Activated T-cell treated with anti-CD3 and anti-CD28 coated beads for 48 hours (primary cell): Measurements from ENCODE around the gene DNAH8.

ENCODE experiments used
- DNase-seq: peaks from one replicate; pipeline ENCODE4 v3.0.0-alpha.2; 2020; ENCODE audit warnings: low read depth

Gene DNAH8

DNA sequence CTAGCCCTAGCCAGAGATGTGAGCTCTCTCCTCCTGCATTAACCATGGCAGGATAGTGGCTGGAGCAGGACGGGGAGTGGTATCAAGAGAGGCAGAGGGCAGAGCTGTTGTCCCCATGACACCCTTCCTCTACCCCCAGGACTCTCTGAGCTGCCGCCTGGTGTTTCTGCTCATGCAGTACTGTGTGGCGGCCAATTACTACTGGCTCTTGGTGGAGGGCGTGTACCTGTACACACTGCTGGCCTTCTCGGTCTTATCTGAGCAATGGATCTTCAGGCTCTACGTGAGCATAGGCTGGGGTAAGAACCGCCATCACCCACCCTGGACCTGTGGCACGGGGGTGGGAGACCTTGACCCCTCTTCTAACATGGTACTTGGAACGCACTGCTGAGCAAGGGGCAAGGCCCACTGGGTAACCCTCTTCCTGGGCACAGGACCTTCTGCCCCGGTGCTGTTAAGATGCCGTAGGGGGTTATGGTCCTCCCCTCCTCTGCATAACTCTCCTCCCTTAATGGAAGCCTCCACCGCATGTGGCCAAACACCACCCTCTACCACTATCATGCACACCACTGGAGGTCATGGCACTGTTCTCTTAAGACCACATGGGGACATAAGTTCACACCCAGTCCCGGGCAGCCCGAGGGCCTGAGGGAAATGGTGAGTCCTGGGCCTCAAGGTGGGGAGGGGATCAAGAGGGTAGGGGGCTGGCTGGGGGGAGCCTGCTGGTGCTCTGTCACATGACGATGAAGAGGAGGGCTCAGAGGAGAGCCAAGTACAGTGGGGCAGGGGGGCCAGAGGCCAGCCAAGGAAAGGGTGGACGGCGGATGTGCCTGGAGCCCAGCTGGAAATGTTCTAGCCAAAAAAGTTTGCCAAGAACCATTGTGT is 358.6 kb downstream of the DNAH8 start:
- no peak for DNase-seq

DNA sequence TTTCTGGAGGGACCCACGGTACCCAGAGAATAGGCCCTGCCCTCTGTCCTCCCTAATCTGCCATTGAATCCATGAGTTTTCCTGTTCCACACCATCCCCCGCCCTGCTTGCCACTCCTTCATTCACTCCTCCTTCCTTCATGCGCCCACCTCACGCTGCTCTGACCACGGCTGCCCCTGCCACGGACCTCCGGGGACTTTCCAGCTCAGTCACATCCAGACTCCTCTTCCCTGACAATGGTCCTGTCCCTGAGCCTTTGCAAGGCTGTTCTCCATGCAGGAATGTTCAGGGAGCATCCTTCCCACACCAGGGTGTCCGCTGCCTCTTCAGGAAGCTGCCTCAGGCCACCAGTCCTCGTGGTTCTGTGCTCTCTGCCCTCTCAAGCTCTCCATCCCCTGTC is 359.4 kb downstream of the DNAH8 start:
- DNase-seq, result no peak

DNA sequence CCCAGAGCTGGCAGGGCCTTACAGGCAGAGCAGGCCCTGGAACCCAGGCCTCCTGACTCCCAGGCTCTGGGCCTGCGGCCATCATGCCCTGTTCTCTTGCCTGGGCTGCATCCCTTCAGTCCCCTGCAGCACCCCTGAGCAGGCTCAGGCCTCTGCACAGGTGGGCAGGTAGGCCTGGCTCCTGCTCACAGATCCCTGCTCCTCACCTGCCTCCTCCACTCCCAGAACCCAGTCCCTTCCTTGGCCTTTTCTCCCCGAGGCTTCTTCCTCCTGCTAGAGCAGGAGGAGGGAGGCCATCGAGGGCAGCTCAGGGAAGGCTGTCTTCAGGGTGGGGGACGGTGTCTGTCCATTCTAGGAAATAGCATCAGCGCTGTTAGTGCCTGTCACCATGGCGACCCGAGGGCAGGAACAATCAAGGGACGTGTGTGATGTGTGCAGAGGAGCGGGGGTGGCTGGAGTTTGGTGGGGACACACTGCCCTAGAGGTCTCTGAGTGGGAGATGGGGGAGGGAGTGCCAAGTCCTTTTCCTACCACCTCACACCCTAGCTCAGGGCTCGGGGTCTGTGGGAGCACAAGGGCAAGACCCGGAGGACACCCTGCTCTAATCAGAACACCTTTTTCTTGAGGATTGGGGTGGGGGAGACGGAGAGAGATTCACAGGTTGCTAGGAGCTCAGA is 360.0 kb downstream of the DNAH8 start:
- no peak for DNase-seq

DNA sequence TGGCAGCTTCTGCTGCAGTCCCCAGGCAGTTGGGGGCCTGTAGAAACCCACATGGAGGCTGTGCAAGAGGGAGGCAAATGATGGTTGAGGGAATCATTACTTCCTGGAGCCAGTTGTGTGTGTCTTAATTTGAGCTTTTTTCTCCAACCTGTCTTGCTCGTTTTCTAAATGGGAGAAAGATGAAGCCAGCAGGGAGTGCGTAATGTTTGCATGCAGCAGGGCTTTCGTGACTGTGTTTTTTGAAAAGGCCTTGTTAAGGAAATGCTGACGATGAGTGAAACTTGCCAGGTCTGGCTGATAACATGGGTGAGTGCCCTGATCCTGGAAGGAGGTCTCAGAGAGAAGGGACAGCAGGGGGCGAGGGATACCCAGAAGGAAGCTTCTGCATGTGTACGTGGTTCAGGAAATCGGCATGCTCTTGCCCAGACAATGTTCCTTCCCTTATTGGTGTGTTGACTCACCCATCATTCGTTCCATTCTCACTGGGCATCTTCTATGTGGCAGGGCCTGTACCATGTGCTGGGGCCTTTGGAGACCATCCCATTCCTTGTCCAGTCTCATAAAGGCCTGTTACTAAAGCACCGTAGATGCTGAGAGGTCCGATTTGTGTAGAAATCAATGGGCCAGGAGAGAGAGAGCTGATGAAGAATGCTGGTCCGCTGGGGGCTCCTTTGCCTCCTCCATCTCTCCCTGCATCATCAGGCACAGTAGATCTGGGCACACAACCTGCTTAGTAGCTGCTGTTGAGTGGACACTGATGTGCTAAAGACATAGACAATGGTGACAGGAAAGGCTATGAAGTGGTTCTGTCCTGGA is 360.9 kb downstream of the DNAH8 start:
- DNase-seq, result no peak

DNA sequence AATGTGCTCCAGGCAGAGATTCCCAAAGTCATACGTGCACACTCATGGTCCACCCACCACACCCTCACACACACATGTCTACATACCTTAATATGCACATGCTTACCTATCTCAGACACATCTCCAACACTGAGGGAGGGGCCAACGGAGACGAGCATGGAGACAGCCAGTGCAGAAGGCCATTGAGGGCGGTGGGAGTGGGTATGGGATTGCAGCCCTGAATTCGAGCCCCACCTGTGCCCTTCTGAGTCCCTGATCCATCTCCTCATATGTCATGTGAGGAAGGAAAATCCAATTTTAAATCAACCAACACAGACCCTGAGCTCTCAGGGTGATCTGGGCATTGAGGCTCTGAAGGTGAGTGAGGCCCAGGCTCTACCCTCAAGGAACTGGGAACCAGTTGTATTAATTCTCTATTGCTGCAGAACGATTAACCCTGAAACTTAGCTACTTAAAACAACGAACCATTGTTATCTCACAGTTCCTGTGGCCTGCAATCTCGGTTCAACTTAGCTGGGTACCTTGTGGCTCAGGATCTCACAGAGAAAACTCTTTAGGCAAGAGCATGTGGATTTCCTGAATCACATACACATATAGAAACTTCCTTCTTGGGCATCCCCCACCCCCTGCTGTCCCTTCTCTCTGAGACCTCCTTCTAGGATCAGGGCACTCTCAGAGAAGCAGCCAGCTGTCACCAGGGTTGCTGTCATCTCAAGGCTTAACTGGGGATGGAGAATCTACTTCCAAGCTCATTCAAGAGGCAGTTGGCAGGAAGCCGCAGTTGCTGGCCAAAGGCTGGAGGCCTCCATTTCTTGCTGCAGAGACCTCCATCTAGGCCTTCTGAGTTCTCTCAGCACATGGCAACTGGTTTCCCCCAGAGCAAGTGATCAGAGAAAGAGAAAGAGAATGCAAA is 361.8 kb downstream of the DNAH8 start:
- no peak for DNase-seq

DNA sequence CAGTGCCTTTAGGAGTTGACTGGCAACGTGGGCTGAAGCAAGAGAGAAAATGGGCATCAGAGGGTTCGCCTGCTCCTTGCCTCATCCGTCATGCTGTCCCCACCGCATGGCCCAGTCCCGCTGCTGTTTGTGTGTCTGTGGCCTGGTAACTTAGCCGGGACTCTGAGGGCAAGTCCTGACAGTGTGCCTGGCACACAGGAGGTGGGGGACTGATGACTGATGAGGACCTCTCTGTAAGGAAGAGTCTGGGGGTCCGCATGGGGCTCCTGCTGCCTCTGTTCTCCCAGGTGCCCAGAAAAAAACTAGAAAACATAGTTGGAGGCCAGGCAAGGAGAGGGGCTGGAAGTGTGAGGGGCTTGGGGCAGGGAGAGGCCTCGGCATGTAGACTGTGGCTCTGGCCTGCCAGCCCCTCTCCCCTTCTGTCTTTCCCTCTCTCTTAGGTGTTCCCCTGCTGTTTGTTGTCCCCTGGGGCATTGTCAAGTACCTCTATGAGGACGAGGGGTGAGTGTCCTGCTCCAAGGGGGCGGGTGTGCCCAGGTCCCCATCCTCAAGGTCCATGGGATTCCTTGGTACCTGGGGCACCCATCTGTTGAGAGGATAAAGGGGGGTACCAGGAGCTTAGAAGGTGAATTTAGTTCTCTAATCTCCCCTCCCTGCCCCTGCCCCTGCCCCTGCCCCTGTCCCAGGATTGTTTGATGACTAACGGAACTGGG is 362.9 kb downstream of the DNAH8 start:
- DNase-seq, result no peak

DNA sequence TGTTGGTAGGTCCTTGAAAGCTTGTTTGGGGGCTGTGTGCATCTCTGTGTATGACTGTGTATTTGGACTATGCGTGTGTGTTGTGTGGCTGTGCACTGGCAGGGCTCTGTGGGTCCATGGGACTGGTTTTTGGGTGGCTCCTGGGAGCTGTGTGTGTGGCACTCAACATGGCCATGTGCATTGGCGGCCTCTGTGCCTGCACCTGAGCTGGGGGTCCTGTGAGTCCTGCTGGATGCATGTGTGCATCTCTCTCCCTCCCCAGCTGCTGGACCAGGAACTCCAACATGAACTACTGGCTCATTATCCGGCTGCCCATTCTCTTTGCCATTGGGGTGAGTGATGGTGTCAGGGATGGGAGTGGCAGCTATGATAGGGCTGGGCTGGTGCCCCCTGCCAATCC is 363.6 kb downstream of the DNAH8 start:
- DNase-seq, result no peak

DNA sequence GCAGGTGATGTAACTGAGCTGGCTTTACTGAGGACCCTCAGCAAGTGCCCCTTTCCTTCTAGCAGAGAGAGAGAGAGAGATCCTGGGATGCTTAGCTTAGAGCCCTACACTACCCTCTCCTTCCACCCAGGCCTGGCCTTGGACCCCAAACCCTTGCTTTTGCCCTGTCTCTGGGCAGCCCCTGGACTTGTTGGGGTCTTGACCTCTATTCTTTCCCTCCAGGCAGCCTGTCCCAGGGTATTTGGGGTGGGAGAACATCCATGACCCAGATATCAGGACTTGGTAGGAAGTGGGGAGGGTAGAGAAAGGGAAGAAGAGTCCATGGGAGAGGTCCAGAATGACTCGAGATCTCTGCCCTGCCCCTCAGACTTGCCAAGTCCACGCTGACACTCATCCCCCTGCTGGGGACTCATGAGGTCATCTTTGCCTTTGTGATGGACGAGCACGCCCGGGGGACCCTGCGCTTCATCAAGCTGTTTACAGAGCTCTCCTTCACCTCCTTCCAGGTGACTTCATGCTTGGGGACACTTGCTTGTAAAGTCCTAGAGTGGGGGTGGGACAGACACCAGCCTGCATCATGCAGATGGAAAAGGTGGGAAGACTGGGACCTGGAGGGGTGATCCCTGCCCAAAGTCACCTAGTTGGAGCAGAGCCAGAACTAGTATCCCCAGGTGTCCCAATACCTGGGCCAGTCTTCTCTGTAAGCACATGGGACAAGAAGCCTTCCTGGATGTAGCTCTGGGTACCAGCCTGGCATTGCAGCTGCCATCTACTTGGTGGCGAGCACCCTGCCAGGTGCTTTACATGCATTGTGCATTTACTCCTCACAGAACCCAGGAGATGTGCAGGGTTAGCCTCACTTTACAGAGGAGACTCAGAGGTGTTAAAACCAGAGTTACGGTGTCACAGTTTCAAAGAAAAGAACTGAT is 364.4 kb downstream of the DNAH8 start:
- DNase-seq, result no peak
